NOMO-1 (cell line): ENCODE data around the gene GADL1.
A peak's percentile ranks its signal among the peaks of the same experiment; 100 is the strongest.

Experiments
- DNase-seq, 2 experiments: peaks; one replicate each; lab custom pipeline; 2025; ENCODE audit not compliant: unreplicated experiment in 2 of 2; lab: John Stamatoyannopoulos, UW

Gene GADL1

GRCh38 chr3:30698549-30698948, 195.9 kb downstream of the GADL1 start:
- no peak for DNase-seq

GRCh38 chr3:30696896-30697295, 197.6 kb downstream of the GADL1 start:
- DNase-seq = no peak

- DNase-seq = no peak
These were observed 198.1 kb downstream of the GADL1 start for GRCh38 chr3:30696403-30696819.

GRCh38 chr3:30695302-30696061, 199.0 kb downstream of the GADL1 start:
- DNase-seq = no peak

- DNase-seq = no peak
These were observed 199.8 kb downstream of the GADL1 start for GRCh38 chr3:30694668-30695067.

- DNase-seq = no peak
These were observed 200.3 kb downstream of the GADL1 start for GRCh38 chr3:30694148-30694547.

- DNase-seq = peak; percentile 47 to 64
These were observed 200.9 kb downstream of the GADL1 start for GRCh38 chr3:30693470-30694120.

- no peak for DNase-seq
These were observed 201.8 kb downstream of the GADL1 start for GRCh38 chr3:30692498-30693130.

- no peak for DNase-seq
These were observed 202.5 kb downstream of the GADL1 start for GRCh38 chr3:30691944-30692343.

GRCh38 chr3:30691249-30691880, 203.1 kb downstream of the GADL1 start:
- DNase-seq = no peak

- no peak for DNase-seq
These were observed 204.3 kb downstream of the GADL1 start for GRCh38 chr3:30690199-30690598.

- no peak for DNase-seq
These were observed 205.5 kb downstream of the GADL1 start for GRCh38 chr3:30688776-30689641.

GRCh38 chr3:30687930-30688570, 206.4 kb downstream of the GADL1 start:
- DNase-seq = no peak

GRCh38 chr3:30686799-30687198, 207.7 kb downstream of the GADL1 start:
- no peak for DNase-seq

GRCh38 chr3:30686176-30686575, 208.3 kb downstream of the GADL1 start:
- no peak for DNase-seq

- peak; percentile 60 to 89 for DNase-seq
These were observed 209.2 kb downstream of the GADL1 start for GRCh38 chr3:30685267-30685667.

- DNase-seq = no peak
These were observed 210.1 kb downstream of the GADL1 start for GRCh38 chr3:30684356-30684755.

- DNase-seq = no peak
These were observed 210.7 kb downstream of the GADL1 start for GRCh38 chr3:30683769-30684168.

- peak; percentile 50 to 64 for DNase-seq
These were observed 211.9 kb downstream of the GADL1 start for GRCh38 chr3:30682434-30683155.
